Transverse colon (tissue), 4 donors: ENCODE measurements around the gene INPP4B.

Source experiments
- CTCF ChIP-seq, 5 experiments: fragments of 200-600 bp in 3 of 5; fragments of 450-650 bp in 2 of 5; sonication (generic) in 3 of 5; IDR thresholded peaks; 1 replicate in 2 of 5; 2 replicates in 3 of 5; pipeline ENCODE4 v1.5.1; 2016 to 2017; ENCODE audit warnings: antibody characterized with exemption in 5 of 5, inconsistent platforms in 3 of 5, mild to moderate bottlenecking in 2 of 5, moderate library complexity in 1 of 5
- POLR2A ChIP-seq: fragments of 450-650 bp; IDR thresholded peaks from one replicate; pipeline ENCODE4 v1.6.1; 2016; ENCODE audit warnings: antibody characterized with exemption, mild to moderate bottlenecking, moderate library complexity
- POLR2AphosphoS5 ChIP-seq, 3 donors: sonication (generic); formaldehyde crosslinking; IDR thresholded peaks; one replicate each; pipeline ENCODE4 v1.6.1; 2016; ENCODE audit warnings: antibody characterized with exemption in 3 of 3

DNA sequence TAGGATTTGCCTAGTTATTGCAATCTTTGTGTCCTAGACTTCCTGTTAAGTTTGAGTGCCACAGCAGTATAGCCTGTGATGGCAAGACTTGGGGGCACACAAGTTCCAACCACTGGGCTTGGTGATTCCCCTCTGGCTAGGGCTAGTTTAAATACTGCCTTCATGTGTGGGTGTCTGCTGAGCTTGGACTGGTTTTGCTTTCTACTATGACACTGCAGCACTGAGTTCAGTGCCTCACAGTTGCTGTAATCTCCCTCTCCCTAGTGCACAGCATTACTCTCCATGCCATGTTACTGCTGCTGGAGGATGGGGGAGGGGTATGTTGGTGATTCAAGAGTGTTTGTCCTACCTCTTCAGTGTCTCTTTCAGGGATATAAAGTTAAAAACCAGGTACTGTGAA, 830.1 kb downstream of the INPP4B start:
- TF ChIP-seq CTCF (IDR thresholded peaks at IDR 0.05), result no peak
- no peak for TF ChIP-seq POLR2A
- no peak for TF ChIP-seq POLR2AphosphoS5 (IDR thresholded peaks at IDR 0.05)
